ENCODE measurements around the gene GSDME. TPM values are rescaled to one million over a fixed set of nuclear protein-coding genes. Genes with fewer than 3 reads are reported as not detected.

Gene GSDME
- total and polyA plus RNA-seq, 2 experiments from 2014 or later, result 35.1 to 48.1 TPM

- Histone ChIP-seq H3K9me3 (ENCODE audit: low read depth) (no peaks in the 10 kb centered on the region), H3K79me2 (no peaks in the 10 kb centered on the region), H3K9me2 (replicated peaks; ENCODE audit: insufficient read depth) (no peaks in the 10 kb centered on the region), H3K36me3 (replicated peaks; ENCODE audit: insufficient read depth, low read depth) (no peaks in the 10 kb centered on the region), H3K4me2 (no peak overlapping the region), H4K20me1 (ENCODE audit: insufficient read depth, poor library complexity, severe bottlenecking) (no peaks in the 10 kb centered on the region), H3K4me1 (ENCODE audit: insufficient read depth) (no peaks in the 10 kb centered on the region), H3K27me3 (no peaks in the 10 kb centered on the region), H3K4me3 (no peak overlapping the region), H2AFZ (no peak overlapping the region), H3K27ac (no peak overlapping the region)
- TF ChIP-seq CTCF (IDR thresholded peaks at IDR 0.05; ENCODE audit: poor library complexity) (no peak), EZH2phosphoT487 (IDR thresholded peaks at IDR 0.05; ENCODE audit: low read depth, severe bottlenecking, unreplicated experiment) (no peak), EZH2 (IDR thresholded peaks at IDR 0.05; ENCODE audit: borderline replicate concordance) (no peak)
- WGBS (ENCODE audit: low lambda C conversion rate, missing lambda C conversion rate), result 82% methylated on average over 10 of the region's 10 CpGs
- DNase-seq (ENCODE audit: low spot score), result no peak
Measured at GRCh38 chr7:24721481-24722001, 35.7 kb downstream of the GSDME start.

- 99% methylated on average over 3 of the region's 3 CpGs for WGBS (ENCODE audit: low lambda C conversion rate, missing lambda C conversion rate)
Measured at GRCh38 chr7:24720283-24720682, 37.0 kb downstream of the GSDME start.

GRCh38 chr7:24718977-24719491, 38.2 kb downstream of the GSDME start:
- H2AFZ ChIP-seq, result no peak overlapping the region
- no peaks in the 10 kb centered on the region for H3K9me2 ChIP-seq (replicated peaks; ENCODE audit: insufficient read depth)
- 90% methylated on average over 13 of the region's 13 CpGs for WGBS (ENCODE audit: low lambda C conversion rate, missing lambda C conversion rate)
- H3K4me1 ChIP-seq (ENCODE audit: insufficient read depth), result no peaks in the 10 kb centered on the region
- H3K4me2 ChIP-seq, result no peak overlapping the region
- H3K27me3 ChIP-seq, result no peaks in the 10 kb centered on the region
- H4K20me1 ChIP-seq (ENCODE audit: insufficient read depth, poor library complexity, severe bottlenecking), result no peaks in the 10 kb centered on the region
- DNase-seq (ENCODE audit: low spot score), result no peak
- no peaks in the 10 kb centered on the region for H3K79me2 ChIP-seq
- H3K36me3 ChIP-seq (replicated peaks; ENCODE audit: insufficient read depth, low read depth), result no peaks in the 10 kb centered on the region
- H3K4me3 ChIP-seq, result no peak overlapping the region
- no peak overlapping the region for H3K27ac ChIP-seq
- TF ChIP-seq CTCF (IDR thresholded peaks at IDR 0.05; ENCODE audit: poor library complexity) (no peak), EZH2phosphoT487 (IDR thresholded peaks at IDR 0.05; ENCODE audit: low read depth, severe bottlenecking, unreplicated experiment) (no peak), EZH2 (IDR thresholded peaks at IDR 0.05; ENCODE audit: borderline replicate concordance) (no peak)
- H3K9me3 ChIP-seq (ENCODE audit: low read depth), result no peaks in the 10 kb centered on the region

More at GRCh38 chr7:24720283-24720682, 37.0 kb downstream of the GSDME start:
- H3K9me2 ChIP-seq (replicated peaks; ENCODE audit: insufficient read depth), result no peaks in the 10 kb centered on the region
- H3K36me3 ChIP-seq (replicated peaks; ENCODE audit: insufficient read depth, low read depth), result no peaks in the 10 kb centered on the region
- no peak for DNase-seq (ENCODE audit: low spot score)
- no peaks in the 10 kb centered on the region for H3K27me3 ChIP-seq
- H4K20me1 ChIP-seq (ENCODE audit: insufficient read depth, poor library complexity, severe bottlenecking), result no peaks in the 10 kb centered on the region
- H3K4me3 ChIP-seq, result no peak overlapping the region
- no peak for TF ChIP-seq EZH2 (IDR thresholded peaks at IDR 0.05; ENCODE audit: borderline replicate concordance)
- TF ChIP-seq CTCF (IDR thresholded peaks at IDR 0.05; ENCODE audit: poor library complexity), result no peak
- no peak for TF ChIP-seq EZH2phosphoT487 (IDR thresholded peaks at IDR 0.05; ENCODE audit: low read depth, severe bottlenecking, unreplicated experiment)
- H3K27ac ChIP-seq, result no peak overlapping the region
- H3K4me1 ChIP-seq (ENCODE audit: insufficient read depth), result no peaks in the 10 kb centered on the region
- H3K9me3 ChIP-seq (ENCODE audit: low read depth), result no peaks in the 10 kb centered on the region
- no peak overlapping the region for H3K4me2 ChIP-seq
- H3K79me2 ChIP-seq, result no peaks in the 10 kb centered on the region
- no peak overlapping the region for H2AFZ ChIP-seq
